Epithelial cell of esophagus (primary cell): ENCODE data around the gene GADL1.

Source experiments
- DNase-seq: peaks from one replicate; pipeline ENCODE4 v3.0.0; 2010; ENCODE audit warnings: low read depth
- H3K4me3 ChIP-seq: 2 replicates; pipeline ENCODE4 v1.5.1; 2011; ENCODE audit warnings: mild to moderate bottlenecking, low read length, control low read depth
- TF ChIP-seq, protein P1 (sequence below): IDR thresholded peaks from 2 replicates; pipeline ENCODE4 v1.5.1; 2011; ENCODE audit warnings: low read depth, mild to moderate bottlenecking, low read length, control low read depth, inconsistent platforms; ENCODE audit not compliant: insufficient read depth; ENCODE audit errors: missing control alignments

The GADL1 gene

DNA sequence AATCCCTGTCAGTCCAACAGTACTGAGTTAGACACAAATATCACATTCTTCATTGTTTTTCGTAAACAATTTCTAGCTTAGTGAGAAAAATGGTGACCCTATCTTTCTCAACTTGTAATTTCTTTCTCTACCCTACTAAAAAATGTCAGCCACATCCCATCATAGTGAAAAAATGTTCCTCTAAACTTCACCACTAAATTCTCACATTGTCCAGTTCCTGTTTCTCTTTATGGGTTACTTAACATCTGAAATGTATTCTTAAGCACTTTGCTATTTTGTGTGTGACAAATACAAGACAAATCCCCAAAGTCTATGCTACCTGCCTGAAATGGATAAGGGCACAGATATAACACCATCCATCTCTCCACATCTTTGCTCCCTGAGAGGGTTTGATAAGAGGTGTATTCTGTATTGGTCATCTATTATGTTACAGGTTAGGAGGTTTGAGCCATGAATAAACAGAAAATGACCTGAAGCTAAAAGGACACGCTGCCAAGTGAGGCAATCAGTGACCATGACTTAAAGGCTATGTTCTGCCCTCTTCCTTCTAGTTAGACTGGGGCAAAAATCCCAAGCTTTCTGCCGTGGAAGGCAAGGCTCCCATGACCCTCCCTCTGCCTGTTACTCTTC lies 118.2 kb downstream of the GADL1 start:
- DNase-seq = no peak
- H3K4me3 ChIP-seq = no peak overlapping the region
- TF ChIP-seq, protein P1, sequence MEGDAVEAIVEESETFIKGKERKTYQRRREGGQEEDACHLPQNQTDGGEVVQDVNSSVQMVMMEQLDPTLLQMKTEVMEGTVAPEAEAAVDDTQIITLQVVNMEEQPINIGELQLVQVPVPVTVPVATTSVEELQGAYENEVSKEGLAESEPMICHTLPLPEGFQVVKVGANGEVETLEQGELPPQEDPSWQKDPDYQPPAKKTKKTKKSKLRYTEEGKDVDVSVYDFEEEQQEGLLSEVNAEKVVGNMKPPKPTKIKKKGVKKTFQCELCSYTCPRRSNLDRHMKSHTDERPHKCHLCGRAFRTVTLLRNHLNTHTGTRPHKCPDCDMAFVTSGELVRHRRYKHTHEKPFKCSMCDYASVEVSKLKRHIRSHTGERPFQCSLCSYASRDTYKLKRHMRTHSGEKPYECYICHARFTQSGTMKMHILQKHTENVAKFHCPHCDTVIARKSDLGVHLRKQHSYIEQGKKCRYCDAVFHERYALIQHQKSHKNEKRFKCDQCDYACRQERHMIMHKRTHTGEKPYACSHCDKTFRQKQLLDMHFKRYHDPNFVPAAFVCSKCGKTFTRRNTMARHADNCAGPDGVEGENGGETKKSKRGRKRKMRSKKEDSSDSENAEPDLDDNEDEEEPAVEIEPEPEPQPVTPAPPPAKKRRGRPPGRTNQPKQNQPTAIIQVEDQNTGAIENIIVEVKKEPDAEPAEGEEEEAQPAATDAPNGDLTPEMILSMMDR = no peak

DNA sequence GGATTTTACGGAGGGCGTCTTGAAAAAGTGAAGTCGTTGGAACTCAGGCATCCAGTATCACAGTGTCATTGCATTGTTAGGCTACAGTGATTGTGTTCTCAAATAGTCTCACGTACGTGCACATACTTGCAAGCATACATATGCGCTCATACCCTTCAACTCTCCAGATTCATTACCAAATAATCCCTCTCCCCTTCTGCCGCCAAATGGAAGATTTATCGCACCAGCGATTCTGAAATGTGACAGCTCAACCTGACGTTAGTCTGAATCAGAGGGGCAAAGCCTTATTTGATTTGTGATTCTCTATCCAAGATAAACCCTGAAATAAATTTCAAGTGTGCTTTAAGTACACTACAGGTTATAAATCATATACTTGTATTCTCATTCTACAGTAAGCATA lies 119.4 kb downstream of the GADL1 start:
- H3K4me3 ChIP-seq = no peak overlapping the region
- peak; percentile 71 for DNase-seq
- TF ChIP-seq, protein P1 = no peak

DNA sequence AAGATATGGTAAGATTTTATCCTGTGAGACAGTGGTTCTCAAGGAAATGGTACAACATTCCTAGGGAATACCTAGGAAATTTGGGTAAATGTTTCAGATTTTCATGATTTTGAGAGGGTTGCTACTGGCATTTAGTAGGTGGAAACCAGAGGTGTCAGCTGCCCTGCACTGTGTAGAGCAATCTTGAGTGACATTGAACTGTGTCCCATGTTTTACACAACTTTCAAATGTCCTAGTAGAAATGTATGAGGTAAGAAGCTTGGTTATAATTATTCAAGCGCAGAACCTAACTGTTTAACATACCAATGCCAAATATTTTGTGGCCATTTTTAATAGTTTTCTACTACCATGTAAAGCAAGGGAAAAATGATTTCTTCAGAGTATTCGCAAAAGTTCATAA lies 120.4 kb downstream of the GADL1 start:
- TF ChIP-seq, protein P1 = no peak
- no peak overlapping the region for H3K4me3 ChIP-seq
- no peak for DNase-seq

DNA sequence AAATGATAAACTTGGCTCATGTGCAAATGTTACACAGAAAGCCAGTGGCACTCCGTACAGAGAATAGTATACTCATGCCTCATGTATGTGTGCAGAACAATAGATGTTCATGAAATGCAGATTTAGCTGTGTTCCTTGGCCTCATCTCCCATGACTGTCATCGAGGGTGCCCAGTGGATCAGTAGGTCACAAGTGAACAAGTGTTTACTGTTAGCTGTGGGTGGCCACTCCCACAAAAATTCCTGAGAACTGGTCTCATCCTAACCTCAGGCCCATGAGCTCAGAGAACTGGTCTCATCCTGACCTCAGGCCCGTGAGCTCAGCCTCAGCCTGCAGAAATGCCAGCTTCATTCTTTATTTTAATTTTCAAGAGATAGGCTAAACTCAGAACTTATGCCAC lies 124.1 kb downstream of the GADL1 start:
- TF ChIP-seq, protein P1 = no peak
- H3K4me3 ChIP-seq = no peak overlapping the region
- peak; percentile 88 for DNase-seq

DNA sequence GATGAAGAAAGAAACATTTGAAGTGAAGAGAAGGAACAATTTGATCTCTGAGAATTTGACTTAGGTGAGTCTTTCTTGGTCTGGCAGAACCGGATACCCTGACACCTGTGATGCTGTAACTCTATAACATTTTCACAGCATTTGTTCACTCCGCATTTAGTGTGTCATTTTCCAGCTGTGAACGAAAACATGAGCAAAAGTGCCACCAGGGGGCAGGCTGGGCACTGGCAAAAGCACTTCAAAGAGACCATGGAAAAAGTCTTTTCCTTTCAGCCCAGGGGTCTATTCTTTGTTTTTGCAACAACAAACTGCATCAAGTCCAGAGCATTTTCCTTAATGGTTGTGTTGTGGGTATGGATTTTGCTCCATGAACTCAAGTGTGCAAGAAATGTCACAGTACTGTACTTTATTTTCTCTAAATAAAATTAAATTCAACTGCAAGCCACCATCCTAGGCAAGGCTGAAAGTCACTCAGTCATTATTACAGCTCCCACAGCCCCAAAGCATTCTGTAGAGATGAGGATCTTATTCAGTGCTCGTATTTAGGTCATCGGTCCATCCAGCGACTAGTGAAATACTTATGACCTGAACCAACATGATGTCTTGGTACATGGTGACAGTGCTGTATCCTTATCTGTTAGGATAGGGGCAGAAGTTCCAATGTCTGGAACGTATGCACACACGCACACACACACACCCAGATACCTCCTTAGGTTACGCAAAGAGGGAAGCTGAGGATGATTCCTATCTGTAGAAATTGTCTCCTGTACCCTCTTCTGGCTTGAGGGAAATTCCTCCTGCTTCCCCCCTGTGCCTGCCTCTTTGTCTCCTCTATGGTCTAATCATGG lies 125.5 kb downstream of the GADL1 start:
- TF ChIP-seq, protein P1 = peak; percentile 91
- H3K4me3 ChIP-seq = no peak overlapping the region
- DNase-seq = peak; percentile 71

DNA sequence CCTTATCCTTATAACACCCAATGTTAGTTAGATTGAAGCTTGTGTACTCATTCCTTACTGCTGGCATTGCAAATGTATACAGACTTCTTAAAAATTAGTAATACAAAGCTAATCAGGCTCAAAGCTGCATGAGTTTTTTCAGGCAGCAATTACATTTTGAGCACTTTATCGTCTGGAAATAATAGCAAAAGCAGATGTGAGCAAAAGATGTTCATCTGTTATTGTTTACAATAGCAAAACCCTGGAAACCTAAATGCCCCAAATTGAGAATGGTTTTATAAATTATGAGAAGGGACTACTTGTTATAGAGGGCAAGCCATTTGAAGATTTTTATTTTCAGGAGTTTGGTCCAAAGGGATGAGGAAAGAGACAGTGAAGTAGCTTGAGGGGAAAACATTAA lies 126.4 kb downstream of the GADL1 start:
- TF ChIP-seq, protein P1 = no peak
- DNase-seq = no peak

DNA sequence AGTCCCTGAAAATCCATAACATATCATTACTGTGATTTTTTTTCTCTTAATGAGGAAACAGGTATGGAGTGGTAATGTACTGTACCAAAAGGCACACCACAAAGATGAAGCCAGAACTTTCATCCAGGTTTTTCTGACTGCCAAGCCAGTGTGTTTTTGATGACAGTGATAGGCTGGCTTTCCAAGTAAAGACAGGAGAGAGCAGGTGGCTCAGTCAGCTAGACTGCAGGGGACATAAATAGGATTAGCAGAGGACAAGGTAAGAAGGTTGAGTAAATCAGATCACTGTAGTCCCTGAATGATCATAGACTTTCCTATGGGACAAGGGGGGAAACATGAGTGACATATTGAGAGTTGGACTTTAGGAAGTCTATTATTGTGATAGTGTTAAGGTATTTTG lies 127.9 kb downstream of the GADL1 start:
- TF ChIP-seq, protein P1 = no peak
- H3K4me3 ChIP-seq = no peak overlapping the region
- no peak for DNase-seq

More for the DNA sequence above, 126.4 kb downstream of the GADL1 start:
- no peak overlapping the region for H3K4me3 ChIP-seq
